CD4-positive, alpha-beta T cell treated with Interleukin-21 for 1 hour (primary cell): ENCODE results near the gene KRT86.

Source experiments
- DNase-seq: peaks from one replicate; pipeline ENCODE4 v3.0.0-alpha.2; 2020

KRT86 gene

DNA sequence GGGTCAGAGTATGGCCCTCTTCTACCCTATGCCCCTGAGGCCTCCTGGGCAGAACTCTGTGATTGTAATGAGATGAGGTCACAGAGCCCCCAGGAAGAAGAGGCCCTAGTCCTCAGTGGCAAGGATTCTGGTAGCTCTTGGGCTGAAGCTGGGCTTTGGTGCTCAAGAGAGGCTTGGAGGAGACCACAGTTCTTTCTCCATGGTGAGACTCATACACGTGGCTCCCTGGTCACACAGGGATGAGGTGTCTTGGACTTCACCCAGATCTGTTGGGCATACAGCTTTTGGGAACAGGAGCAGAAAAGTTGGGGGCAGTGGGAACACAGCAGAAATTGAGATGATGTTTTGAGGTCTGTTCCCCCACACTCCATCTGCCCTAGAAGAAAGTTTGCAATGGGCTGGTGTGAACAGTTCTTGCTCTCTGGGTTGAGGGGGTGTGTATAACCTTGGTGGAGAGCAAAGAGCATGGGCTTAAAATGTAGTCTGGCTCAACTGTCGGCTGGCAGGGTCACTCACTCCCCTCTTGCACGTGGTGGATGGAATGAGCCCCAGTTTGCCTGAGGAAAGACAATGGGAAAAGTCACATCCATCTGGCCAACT lies at the start of gene KRT86:
KRT86 (plus strand) TSS at position 125 of the 600 bp plus-strand sequence. CDS start 27,272 bp downstream, outside the sequence.
- no peak for DNase-seq

DNA sequence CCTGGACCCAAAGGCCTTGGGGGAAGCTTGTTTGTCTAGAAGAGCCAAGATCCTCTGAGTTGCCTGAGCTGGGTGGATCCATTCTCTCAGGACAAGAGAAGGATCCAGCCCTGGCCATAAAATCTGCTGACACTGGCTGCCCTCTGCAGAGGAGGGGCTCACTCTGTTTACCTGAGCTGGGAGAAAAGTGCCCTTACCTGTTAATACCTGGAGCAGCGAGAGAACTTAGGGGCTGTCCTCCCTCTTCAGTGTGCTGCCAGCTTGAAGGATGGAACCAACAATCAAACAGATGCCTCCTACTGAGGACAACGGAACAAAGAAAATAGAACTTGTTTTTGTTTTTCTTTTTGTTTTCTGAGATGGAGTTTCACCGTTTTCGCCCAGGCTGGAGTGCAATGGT lies 48.7 kb upstream of the KRT86 start:
- no peak for DNase-seq

DNA sequence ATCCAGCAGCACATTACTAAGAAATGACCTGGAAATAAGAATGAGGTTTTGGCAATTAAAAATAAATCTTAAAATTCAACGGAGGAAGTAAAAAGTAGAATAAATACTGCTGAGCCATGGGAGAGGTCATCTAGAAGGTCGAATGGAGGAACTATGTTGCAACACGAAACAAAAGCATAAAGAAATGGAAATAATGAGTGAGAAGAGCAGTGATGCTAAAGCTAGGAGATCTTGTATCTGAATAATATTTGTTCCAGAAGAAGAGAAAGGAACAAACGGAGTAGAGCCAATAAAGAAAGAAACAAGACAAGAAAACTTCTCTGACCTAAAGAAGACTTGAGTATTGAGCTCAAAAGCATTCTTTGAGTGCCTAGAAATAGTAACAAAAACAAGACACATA lies 48.0 kb upstream of the KRT86 start:
- DNase-seq, result no peak

DNA sequence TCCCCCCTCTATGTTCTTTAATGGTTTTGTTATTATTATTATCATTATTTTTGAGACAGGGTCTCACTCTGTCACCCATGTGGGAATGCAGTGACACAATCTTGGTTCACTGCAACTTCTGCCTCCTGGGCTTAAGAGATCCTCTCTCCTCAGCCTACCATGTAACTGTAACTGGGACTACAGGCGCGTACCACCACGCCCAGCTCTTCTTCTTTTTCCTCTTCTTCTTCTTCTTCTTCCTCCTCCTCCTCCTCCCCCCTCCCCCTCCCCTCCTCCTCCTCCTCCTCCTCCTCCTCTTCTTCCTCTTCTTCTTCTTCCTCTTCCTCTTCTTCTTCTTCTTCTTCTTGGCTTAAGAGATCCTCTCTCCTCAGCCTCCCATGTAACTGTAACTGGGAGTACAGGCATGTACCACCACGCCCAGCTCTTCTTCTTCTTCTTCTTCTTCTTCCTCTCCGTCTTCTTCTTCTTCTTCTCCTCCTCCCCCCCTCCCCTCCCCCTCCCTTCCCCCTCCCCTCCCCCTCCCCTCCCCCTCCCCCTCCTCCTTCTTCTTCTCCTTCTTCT lies 46.8 kb upstream of the KRT86 start:
- no peak for DNase-seq

DNA sequence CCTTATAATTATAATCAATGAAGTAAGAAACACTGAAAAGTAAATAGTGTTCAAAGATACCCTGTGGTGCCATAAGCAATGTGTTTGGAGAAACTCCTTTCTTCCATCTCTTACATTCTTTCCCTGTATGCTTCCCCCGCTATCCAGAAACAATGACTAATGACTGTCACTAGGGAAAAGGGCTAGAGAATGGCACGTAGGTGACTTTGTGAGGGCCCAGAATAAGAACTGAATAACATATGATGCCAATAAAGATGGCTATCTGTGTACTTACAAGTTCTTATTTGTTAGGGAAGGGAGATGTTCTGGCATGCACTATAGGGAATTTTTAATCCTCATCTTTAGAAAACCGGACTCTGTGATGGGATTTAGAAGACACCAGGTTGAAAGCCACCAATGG lies 46.1 kb upstream of the KRT86 start:
- DNase-seq, result no peak

DNA sequence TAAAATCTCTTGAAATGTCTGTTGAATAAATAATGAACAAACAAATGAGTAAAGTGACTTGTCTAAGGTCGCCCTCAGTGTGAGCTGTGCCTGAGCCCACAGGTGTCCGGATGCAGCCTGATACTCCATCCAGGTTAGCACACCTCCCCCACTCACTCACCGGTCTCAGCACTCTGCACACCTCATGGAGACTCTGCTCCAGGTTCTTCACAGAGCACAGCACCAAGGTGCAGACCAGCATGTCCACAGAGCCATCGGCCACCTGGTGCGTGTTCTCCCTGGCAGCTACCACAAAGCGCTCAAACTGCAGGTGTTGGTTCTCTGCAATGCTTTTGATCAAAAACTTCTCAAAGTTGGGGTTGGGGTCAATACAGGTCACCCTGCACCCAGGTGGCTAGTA lies 45.5 kb upstream of the KRT86 start:
- DNase-seq, result no peak

DNA sequence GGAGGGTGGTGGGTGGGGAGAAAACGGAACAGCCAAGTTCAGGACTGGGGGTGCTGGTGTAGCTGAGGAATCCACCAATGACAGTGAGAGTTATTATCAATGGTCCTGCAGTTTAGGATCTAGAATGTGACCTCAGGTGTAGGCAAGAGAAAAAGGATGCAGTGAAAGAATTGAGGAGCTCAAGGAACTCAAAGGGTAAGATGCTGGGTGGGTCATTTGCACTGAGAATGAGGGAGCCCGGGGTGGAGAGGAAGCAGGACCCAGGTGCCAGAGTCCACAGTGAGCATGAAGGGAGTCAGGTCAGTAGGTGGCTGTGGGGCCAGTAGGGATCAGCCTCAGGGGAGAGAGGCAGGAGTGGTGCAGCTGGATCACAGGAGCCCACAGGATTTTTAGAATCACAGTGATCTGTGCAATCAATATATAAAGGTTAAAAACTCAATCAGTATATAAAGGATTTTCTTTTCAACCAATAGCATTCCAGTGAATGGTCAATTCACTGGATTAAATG lies 44.6 kb upstream of the KRT86 start:
- DNase-seq, result no peak

DNA sequence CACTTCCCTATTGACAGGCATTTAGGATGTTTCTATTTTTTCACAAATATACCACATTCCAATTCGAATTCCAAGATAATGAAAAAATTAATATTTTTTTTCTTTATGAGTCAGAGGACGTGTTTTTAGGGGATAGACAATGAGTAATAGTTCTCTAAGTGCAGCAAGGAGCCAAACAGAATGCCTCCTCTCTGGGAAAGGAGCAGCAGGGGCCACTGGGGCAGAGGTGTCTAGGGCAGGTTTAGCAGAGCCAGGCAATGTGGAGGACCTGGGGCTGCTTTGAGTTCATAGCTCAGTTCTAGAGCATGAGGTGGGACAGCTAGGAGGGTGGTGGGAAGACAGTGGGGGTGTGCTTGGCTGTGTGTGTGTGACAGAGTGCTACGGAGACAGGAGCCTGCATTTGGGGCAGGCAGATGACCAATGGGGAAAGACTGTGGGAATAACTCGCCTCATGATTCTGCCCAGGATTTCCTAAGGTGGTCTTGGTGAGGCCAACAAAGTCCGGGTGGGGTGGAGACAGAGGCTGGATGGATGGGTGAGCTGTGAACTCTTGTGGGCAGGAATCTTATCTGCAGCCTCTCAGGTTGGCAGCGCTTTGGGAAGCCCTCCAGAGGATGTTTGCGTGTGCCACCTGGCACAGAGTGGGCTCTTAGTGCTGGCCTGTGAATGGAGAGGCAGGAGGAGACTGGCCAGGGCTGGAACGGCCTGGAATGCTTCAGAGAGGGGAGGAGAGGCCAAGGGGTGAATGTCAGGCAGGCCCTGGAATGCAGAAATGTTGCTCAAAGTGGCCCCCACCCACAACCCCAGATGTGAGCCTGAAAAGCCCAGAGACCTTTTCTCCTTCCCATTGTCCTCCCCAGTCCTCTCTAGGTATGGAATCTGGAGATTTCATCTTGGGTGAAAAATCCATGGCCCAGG lies 43.8 kb upstream of the KRT86 start:
- DNase-seq, result no peak

DNA sequence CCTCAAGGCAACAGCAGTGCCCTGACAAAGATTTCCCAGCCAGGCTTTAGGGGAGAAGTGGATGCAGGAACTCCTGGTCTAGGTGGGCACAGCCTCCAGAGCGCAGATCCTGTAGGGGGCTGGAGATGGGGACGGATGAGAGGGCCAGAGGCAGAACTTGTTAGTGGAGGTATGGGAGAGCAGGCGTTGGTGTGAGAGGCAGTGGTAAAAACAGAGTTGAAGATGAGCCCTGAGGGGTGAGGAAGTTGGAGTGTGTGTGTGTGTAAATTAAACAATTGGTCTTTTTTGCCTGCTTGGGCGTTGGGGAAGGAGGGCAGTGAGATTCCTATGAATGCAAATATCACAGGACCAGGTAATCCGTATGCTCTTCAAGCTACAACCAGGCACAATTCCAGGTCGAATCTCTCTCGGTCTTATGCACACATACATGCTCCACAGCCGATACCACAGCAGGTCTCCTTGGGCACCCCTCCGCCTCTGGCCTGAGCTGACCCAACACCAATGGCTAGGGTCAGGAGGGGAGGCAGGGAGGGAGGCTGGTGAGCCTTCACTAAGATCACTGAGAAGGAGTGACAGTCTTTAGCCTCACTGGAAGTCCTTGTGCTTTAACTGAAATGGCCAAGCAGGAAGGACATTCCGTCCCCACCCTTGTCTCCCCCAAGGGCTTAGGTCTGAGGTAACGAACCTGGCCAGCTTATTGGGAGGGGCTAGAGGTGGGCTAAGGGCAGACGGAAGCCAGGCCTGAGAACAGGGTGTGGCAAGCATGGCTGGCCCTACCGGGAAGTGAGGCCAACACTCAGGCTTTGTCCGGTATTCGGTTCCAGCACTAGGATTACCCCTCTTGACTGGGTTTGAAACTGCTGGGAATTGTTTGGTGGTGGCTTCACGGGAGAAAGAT lies 42.9 kb upstream of the KRT86 start:
- DNase-seq, result no peak

DNA sequence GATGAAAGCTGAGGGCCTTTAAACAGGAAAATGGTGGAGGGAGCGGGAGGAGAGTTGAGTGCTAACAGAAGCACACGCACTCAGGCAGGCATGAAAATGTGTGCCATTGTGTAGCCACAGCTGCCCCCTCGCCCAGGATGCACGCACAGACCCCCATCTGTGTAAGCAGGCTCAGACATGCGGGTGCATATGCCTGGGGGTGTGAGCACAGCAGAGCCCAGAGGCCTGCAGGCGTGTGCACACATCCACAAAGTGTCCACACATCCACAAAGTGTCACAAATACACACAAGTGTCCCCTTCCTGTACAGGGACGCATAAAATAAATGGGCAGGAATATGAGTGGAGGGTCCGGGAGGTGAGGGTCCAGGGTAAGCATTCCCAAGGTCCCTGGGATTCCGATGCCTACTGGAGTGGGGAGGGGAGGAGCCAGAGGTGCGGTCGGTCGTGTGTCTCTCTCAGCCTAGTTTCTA lies 42.2 kb upstream of the KRT86 start:
- DNase-seq, result no peak

DNA sequence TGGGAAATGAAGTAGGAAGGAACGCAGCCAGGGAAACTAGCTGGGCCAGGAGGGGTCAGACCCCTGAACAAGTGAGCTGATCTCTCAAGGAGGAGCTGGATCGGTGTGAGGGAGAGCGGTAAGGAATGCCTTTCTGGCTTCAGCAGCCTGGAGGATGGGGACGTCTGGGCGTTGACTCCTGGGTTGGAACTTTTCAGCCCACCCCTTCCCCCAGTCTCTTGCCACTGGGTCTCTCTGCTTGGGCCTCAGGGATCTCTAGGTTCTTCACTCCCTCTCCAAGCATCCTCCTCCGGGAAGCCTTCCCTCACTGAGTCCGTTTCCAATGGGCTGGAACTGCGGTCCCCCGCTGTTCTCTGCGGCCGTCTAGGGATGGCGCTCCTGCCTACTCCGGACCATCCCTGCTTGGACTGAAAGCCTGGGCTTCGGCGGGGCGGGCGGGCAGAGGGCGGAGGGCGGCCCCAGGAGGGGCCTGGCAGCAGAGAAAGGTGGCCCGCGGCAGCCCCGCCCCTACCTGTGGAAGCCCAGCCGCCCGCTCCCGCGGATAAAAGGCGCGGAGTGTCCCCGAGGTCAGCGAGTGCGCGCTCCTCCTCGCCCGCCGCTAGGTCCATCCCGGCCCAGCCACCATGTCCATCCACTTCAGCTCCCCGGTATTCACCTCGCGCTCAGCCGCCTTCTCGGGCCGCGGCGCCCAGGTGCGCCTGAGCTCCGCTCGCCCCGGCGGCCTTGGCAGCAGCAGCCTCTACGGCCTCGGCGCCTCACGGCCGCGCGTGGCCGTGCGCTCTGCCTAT lies 41.6 kb upstream of the KRT86 start, which contains the start of gene KRT7:
KRT7 (plus strand) TSS at position 570 of the 788 bp plus-strand sequence; CDS start at position 624, 54 bp downstream.
- no peak for DNase-seq

DNA sequence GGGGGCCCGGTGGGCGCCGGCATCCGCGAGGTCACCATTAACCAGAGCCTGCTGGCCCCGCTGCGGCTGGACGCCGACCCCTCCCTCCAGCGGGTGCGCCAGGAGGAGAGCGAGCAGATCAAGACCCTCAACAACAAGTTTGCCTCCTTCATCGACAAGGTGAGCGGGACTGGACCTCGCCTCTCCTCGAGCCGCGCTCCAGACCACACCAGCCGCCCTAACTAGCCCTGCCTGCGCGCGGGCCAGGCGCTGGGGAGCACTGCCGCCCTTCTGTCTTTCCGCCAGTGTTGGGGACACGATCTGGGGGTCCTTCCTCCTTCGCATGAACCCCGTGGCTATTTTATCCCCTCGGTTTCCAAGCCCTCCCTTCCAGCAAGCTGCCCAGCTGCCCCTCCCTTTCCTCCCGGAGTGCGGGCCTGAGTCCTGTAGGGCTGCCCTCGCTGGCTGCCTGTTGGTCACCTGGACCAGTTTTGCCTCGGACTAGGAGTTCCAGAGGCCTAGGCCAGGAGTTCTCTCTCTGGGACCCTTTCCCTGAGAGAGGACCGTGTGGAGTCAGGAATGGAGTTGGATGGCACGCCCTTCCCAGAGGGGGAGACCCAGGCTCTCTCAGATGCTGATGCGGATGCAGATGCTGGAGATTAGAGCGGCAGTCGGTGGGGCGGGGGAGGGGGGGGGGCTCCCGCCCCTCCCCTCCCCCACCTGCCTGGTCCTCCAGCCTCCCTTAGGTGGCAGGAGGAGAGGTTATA lies 40.8 kb upstream of the KRT86 start:
- no peak for DNase-seq

DNA sequence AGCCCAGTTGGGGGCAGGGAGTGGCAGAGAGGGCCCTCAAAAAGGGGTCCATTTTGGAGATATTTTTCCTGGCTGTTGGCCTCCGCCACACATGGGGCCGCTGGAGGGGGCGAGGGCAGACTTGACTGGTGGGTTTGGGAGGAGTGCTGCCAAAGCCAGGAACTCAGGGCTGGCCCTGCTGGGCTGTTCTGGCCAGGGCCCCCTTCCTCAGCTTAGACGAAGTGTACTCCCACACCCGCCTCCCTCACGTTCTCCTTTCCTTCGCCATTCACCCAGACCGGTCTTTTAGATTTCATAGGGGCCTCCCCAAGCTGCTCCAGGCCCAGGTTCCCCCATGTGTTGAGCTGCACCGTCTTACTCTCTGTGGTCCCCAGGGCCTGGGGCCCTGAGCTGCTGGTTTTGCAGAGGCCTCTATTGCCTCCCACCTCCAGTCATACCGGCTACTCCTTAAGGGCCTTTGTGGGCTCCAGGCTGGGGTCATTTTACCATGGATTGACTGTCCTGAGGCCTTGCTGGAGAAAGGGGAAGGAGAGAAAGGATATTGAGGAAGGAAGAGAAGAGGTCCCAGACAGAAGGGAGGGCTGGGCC lies 40.1 kb upstream of the KRT86 start:
- DNase-seq, result no peak

DNA sequence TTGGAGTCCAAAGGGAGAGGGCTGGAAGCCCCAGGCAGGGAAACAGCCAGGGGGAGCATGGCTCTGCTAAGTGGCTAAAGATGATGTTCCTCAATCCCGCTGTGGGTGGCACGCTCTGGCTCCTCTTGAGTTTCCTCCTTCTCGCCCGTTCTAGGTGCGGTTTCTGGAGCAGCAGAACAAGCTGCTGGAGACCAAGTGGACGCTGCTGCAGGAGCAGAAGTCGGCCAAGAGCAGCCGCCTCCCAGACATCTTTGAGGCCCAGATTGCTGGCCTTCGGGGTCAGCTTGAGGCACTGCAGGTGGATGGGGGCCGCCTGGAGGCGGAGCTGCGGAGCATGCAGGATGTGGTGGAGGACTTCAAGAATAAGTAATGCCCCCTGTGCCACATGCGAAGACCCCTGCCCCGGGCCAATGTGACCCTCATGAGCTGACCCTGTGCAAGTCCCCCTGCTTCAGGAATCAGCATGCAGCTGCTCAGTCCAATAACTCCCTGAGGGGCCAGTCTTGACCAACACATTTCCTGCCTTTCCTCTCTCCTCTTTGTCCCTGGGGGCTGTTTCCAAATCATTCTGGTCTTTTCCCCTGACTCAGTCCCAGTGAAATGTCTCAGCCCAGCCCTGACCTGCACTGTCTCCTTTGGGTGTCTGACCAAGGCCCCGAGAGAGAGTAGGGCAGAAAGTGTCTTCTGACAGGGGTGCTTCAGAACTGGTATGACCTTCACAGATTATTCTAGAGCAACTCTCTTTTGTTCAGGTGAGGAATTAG lies 39.3 kb upstream of the KRT86 start:
- DNase-seq, result no peak

DNA sequence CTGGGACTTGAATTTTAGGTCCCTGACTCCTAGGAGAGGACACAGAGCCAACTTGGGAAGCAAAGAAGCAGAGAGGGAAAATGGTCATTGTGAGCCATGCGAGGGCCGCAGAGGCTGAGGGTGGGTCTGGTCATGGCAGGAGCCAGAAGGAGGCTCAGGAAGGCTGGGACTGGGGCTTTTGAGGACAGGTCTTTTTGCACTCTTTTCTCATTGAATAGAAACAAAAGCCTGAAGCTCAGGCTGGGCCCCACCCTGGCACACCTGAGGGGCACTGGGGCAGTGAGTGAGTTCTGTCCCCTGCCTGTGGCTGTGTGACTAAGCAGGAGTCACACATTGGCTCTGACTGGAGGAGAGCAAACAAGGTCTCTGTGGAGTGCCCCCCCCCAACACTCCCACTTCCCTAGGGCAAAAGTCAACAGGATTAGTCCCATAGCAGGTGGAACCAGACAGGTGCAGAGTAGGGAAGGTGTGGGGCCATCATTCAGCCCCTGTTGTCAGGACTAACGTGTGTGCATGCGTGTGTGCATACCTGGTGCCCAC lies 38.6 kb upstream of the KRT86 start:
- DNase-seq, result no peak

DNA sequence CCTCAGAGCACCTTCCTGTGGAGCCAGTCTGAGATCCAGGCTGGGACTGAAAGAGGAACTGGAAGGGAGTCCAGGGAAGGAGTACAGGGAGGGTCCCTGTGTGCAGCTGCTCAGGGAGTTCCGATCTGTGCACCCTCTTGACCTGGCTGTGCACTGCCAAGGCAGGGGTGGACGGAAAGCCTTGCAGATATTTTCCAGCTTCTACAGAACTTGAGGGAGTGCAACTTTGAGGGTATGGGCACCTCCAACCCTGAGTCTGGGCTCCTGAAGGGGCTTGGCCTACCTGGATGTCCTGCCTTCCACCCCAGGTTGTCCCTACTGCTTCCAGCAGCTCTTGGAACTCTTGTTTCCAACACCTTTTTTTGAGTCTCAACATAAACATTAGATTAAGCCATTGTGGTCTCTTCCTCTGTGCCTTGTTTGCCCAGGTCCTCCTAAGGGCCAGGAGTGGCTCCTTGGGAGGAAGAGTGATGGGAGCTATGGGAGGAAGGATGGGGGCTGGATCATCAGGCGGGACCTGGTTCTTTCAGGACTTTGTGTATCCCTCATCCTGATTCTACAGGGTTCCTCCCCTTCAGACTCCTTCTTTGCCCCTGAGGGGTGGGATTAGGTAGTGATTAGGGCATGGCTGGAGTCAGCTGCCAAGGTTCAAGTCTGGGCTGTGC lies 37.9 kb upstream of the KRT86 start:
- DNase-seq, result no peak

DNA sequence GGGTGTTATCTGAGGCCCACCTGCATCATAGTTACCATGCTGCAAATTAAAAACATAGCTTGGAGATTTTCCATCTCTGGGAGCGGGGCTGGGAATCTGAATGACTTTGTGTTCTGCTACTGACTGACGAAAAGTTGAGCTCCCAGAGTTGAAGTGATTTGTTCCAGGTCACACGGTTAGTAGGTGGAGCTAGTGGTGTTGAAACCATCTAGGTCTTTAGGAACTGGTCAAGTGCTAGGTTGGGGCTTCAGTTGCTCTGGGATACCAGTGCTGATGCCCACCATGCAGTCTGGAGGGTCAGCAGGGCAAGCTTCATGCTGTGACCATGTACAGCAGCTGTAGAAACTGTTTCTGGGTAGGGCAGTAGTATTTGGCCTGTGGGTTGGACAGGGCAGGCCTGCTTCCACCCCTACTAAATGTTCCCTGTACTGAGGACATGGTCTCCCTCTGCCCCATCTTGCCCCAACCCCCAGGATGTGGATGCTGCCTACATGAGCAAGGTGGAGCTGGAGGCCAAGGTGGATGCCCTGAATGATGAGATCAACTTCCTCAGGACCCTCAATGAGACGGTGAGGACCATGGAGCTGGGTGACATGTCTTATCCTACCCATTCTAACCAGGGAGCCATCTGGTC lies 36.1 kb upstream of the KRT86 start:
- DNase-seq, result no peak

DNA sequence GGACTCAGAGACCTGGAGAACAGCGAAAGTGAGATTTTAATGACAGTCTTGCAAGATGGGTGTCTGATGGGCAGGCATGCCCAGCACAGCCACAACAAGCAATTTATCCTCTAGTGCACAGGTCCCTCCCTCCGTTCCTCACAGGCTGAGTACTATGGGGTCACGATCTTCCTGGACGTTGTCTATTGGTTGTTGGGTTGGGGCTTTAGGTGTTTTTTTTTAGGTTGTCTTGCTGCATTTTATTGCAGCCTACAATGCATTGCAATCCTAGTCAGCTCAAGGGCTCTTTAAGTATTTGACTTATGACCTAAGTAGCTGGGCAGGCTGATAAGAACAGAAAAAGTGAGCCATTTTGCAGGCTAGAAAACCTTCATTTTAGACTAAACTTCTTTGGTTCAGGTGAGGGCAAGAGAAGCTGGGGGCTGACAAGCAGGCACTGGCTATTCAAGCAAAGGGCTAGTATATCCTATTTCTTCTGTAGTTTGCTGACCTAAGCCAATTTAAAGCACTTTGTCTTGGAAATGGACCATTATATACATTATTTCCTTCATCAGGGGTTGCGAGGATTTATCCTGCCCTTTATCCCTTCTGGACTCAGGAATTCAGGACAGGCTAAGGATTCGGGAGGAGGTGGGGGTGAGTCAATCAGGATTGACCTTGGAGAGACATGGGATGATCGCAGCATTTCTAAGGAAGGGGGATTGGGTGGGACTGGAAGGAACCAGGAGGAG lies 35.4 kb upstream of the KRT86 start:
- DNase-seq, result no peak
